Measurements from ENCODE around the gene TOMM20L.

GRCh38 chr14:58368956-58369355, 26.8 kb upstream of the TOMM20L start:
- no peak for TF ChIP-seq CTCF (IDR thresholded peaks at IDR 0.05; ENCODE audit: low read depth, low read length)
- TF ChIP-seq EZH2phosphoT487 (IDR thresholded peaks at IDR 0.05; ENCODE audit: low read depth), result no peak
